ENCODE measurements around the gene MGAT4C.

- TF ChIP-seq ZNF70 (CRISPR knock-in tag; IDR thresholded peaks at IDR 0.05) (no peak), POU6F1 (CRISPR knock-in tag; IDR thresholded peaks at IDR 0.05; ENCODE audit: borderline replicate concordance, low read depth) (no peak)
These were observed 284.4 kb downstream of the MGAT4C start for GRCh38 chr12:85971800-85972199.
